Natural killer cell (primary cell): ENCODE results near the gene MDFI. TPM values are rescaled to one million over a fixed set of nuclear protein-coding genes. Genes with fewer than 3 reads are reported as not detected.

ENCODE experiments used
- ATAC-seq, 3 donors: fragments of 150-1000 bp in 2 of 3; fragments of 200-7000 bp in 1 of 3; cut with Tn5 transposase; 1 replicate in 1 of 3; 2 replicates in 2 of 3; pipeline ENCODE4 v1.10.0; 2021; ENCODE audit warnings: mild to moderate bottlenecking in 2 of 3, moderate library complexity in 2 of 3
- DNase-seq, 2 donors: peaks; one replicate each; pipeline versions ENCODE4 v3.0.0 to v3.0.0-alpha.2; 2013 to 2021; ENCODE audit warnings: mixed read lengths in 1 of 2
- H3K27ac ChIP-seq: one replicate; pipeline ENCODE4 v1.5.1; 2013; ENCODE audit warnings: mild to moderate bottlenecking, low read length
- H3K27me3 ChIP-seq: one replicate; pipeline ENCODE4 v1.6.1; 2013; ENCODE audit warnings: low read length; ENCODE audit not compliant: control insufficient read depth, insufficient read depth
- H3K36me3 ChIP-seq: one replicate; pipeline ENCODE4 v1.6.1; 2013; ENCODE audit warnings: low read length; ENCODE audit not compliant: control insufficient read depth, insufficient read depth
- H3K4me1 ChIP-seq: one replicate; pipeline ENCODE4 v1.6.1; 2013; ENCODE audit warnings: low read length; ENCODE audit not compliant: control insufficient read depth, insufficient read depth
- H3K4me3 ChIP-seq: one replicate; pipeline ENCODE4 v1.5.1; 2013; ENCODE audit warnings: low read length
- H3K9me3 ChIP-seq: one replicate; pipeline ENCODE4 v1.6.1; 2013; ENCODE audit warnings: low read length; ENCODE audit not compliant: control insufficient read depth, insufficient read depth
- H3K27ac Mint-ChIP-seq, 2 donors: one replicate each; pipeline ENCODE4 v1.8.0; 2022; ENCODE audit warnings: mild to moderate bottlenecking in 2 of 2, mixed read lengths in 2 of 2, moderate library complexity in 1 of 2
- H3K27me3 Mint-ChIP-seq, 2 donors: one replicate each; pipeline ENCODE4 v1.8.0; 2022; ENCODE audit warnings: low read depth in 2 of 2, mixed read lengths in 2 of 2
- H3K36me3 Mint-ChIP-seq: one replicate; pipeline ENCODE4 v1.8.0; 2022; ENCODE audit warnings: mixed read lengths
- H3K4me1 Mint-ChIP-seq, 2 donors: one replicate each; pipeline ENCODE4 v1.8.0; 2022; ENCODE audit warnings: mixed read lengths in 2 of 2
- H3K4me3 Mint-ChIP-seq: one replicate; pipeline ENCODE4 v1.8.0; 2022; ENCODE audit warnings: mild to moderate bottlenecking, moderate library complexity, mixed read lengths
- H3K9me3 Mint-ChIP-seq, 2 donors: one replicate each; pipeline ENCODE4 v1.8.0; 2022; ENCODE audit warnings: mixed read lengths in 2 of 2
- CTCF ChIP-seq: fragments of 200-600 bp; IDR thresholded peaks from one replicate; pipeline ENCODE4 v1.8.0; 2022; ENCODE audit warnings: antibody characterized with exemption
- WGBS: methylation state at CpG from one replicate; pipeline ENCODE4 v1.1.7; 2013; ENCODE audit warnings: missing lambda C conversion rate; ENCODE audit not compliant: insufficient coverage; 5-methylcytosine and 5-hydroxymethylcytosine counted together
- intact Hi-C: fragments of 100-400 bp; cut with micrococcal nuclease; formaldehyde crosslinking; loops from one replicate; pipeline ENCODE4 v1.14.2; 2022
- total RNA-seq, 4 donors: library from RNA; stranded (reverse); fragments of 120-200 nt in 1 of 4; gene quantifications; one replicate each; pipeline versions ENCODE4 v1.2.3 to v1.2.4, GENCODE V29; 2013 to 2022

The MDFI gene
- total RNA-seq, 3 donors from 2014 or later (not counting 1 experiment from before 2014, with no cell fraction given) = not detected

GRCh38 chr6:41682497-41683272 lies 44.4 kb downstream of the MDFI start:
- Mint-ChIP-seq H3K9me3 (no peaks in the 10 kb centered on the region), H3K27ac (peak overlapping the region; percentile 53 to 87), H3K27me3 (no peaks in the 10 kb centered on the region), H3K4me3 (peak overlapping the region; percentile 79), H3K4me1 (peaks cover 0 to 19% of the 10 kb centered on the region in 2 donors), H3K36me3 (no peaks in the 10 kb centered on the region)
- H3K4me3 ChIP-seq = peak overlapping the region; percentile 43
- intact Hi-C loops = loop anchor here (1.0 to 2.0 kb wide), 4 partner anchors 79 to 376 kb away; no protein-coding TSS in a partner anchor
- no peaks in the 10 kb centered on the region for H3K27me3 ChIP-seq
- peaks cover 24% of the 10 kb centered on the region for H3K36me3 ChIP-seq
- peak overlapping the region; percentile 18 for H3K27ac ChIP-seq
- H3K4me1 ChIP-seq = peaks cover 23% of the 10 kb centered on the region
- 54% methylated on average over 31 of the region's 31 CpGs for WGBS
- DNase-seq (peak in 1 of 2 donors; percentile 38), ATAC-seq (no peak)
- peak; percentile 30 for TF ChIP-seq CTCF
- H3K9me3 ChIP-seq = no peaks in the 10 kb centered on the region

- ATAC-seq = peak; percentile 1 to 39 (median 7)
- Mint-ChIP-seq H3K36me3 (no peaks in the 10 kb centered on the region), H3K27ac (peak overlapping the region; percentile 53 to 87), H3K4me3 (peak overlapping the region; percentile 79), H3K27me3 (no peaks in the 10 kb centered on the region), H3K9me3 (no peaks in the 10 kb centered on the region), H3K4me1 (peaks cover 0 to 19% of the 10 kb centered on the region in 2 donors)
- Histone ChIP-seq H3K36me3 (peaks cover 29% of the 10 kb centered on the region), H3K27ac (peak overlapping the region; percentile 18), H3K9me3 (no peaks in the 10 kb centered on the region), H3K27me3 (no peaks in the 10 kb centered on the region), H3K4me3 (peak overlapping the region; percentile 43), H3K4me1 (peaks cover 23% of the 10 kb centered on the region)
- intact Hi-C loops = loop anchor here (1.0 to 2.0 kb wide), 3 partner anchors 258 to 376 kb away; no protein-coding TSS in a partner anchor
- TF ChIP-seq CTCF = no peak
- WGBS = 14% methylated on average over 18 of the region's 18 CpGs
- no peak for DNase-seq
These were observed 44.9 kb downstream of the MDFI start for GRCh38 chr6:41683273-41683522.

GRCh38 chr6:41683523-41684310 lies 45.4 kb downstream of the MDFI start:
- no peaks in the 10 kb centered on the region for H3K9me3 Mint-ChIP-seq
- H3K4me1 Mint-ChIP-seq = peaks cover 0 to 19% of the 10 kb centered on the region in 2 donors
- 16% methylated on average over 38 of the region's 38 CpGs for WGBS
- H3K4me3 Mint-ChIP-seq = peak overlapping the region; percentile 79
- H3K36me3 Mint-ChIP-seq = no peaks in the 10 kb centered on the region
- H3K36me3 ChIP-seq = peaks cover 34% of the 10 kb centered on the region
- DNase-seq (peak; percentile 79 to 90), ATAC-seq (peak; percentile 87 to 88 (median 88))
- no peaks in the 10 kb centered on the region for H3K9me3 ChIP-seq
- peak overlapping the region; percentile 18 for H3K27ac ChIP-seq
- peaks cover 23% of the 10 kb centered on the region for H3K4me1 ChIP-seq
- H3K27me3 ChIP-seq = no peaks in the 10 kb centered on the region
- TF ChIP-seq CTCF = peak; percentile 93
- peak overlapping the region; percentile 43 for H3K4me3 ChIP-seq
- no peaks in the 10 kb centered on the region for H3K27me3 Mint-ChIP-seq
- H3K27ac Mint-ChIP-seq = peak overlapping the region; percentile 53 to 87
- intact Hi-C loops = loop anchor here (1.0 to 2.0 kb wide), 3 partner anchors 259 to 377 kb away; no protein-coding TSS in a partner anchor
